HK-2 (cell line): ENCODE data around the gene DDX27.

ENCODE experiments used
- DNase-seq: peaks from one replicate; pipeline ENCODE4 v3.0.0-alpha.2; 2018; ENCODE audit not compliant: unreplicated experiment

The DDX27 gene

GRCh38 chr20:49247792-49248191 lies 28.6 kb downstream of the DDX27 start:
- no peak for DNase-seq

GRCh38 chr20:49248301-49248700 lies 29.1 kb downstream of the DDX27 start:
- no peak for DNase-seq

- no peak for DNase-seq
These were observed 29.9 kb downstream of the DDX27 start for GRCh38 chr20:49248879-49249665.

- DNase-seq, result no peak
These were observed 33.5 kb downstream of the DDX27 start for GRCh38 chr20:49252556-49253350.

GRCh38 chr20:49256261-49256660 lies 37.0 kb downstream of the DDX27 start:
- no peak for DNase-seq

- DNase-seq, result no peak
These were observed 40.1 kb downstream of the DDX27 start for GRCh38 chr20:49259284-49259683.

GRCh38 chr20:49259799-49260198 lies 40.6 kb downstream of the DDX27 start:
- DNase-seq, result no peak

GRCh38 chr20:49260218-49260617 lies 41.0 kb downstream of the DDX27 start:
- DNase-seq, result no peak

- no peak for DNase-seq
These were observed 42.0 kb downstream of the DDX27 start for GRCh38 chr20:49261173-49261572.

- DNase-seq, result no peak
These were observed 43.2 kb downstream of the DDX27 start for GRCh38 chr20:49262444-49262843.

- DNase-seq, result no peak
These were observed 48.1 kb downstream of the DDX27 start for GRCh38 chr20:49267327-49267726.

GRCh38 chr20:49268600-49269365 lies 49.6 kb downstream of the DDX27 start:
- DNase-seq, result no peak

GRCh38 chr20:49270177-49270576 lies 51.0 kb downstream of the DDX27 start:
- no peak for DNase-seq

- DNase-seq, result no peak
These were observed 51.5 kb downstream of the DDX27 start for GRCh38 chr20:49270736-49271135.

- DNase-seq, result no peak
These were observed 53.4 kb downstream of the DDX27 start for GRCh38 chr20:49272654-49273053.

GRCh38 chr20:49273696-49274277 lies 54.6 kb downstream of the DDX27 start:
- no peak for DNase-seq

- no peak for DNase-seq
These were observed 56.0 kb downstream of the DDX27 start for GRCh38 chr20:49275216-49275615.

- no peak for DNase-seq
These were observed 56.4 kb downstream of the DDX27 start for GRCh38 chr20:49275636-49276035.

- no peak for DNase-seq
These were observed 57.1 kb downstream of the DDX27 start for GRCh38 chr20:49276161-49276960.

GRCh38 chr20:49276961-49277785 lies 58.0 kb downstream of the DDX27 start:
- no peak for DNase-seq

- DNase-seq, result no peak
These were observed 58.5 kb downstream of the DDX27 start for GRCh38 chr20:49277786-49278035.
